Posterior vena cava (tissue), 2 donors: ENCODE results near the gene ACKR3. TPM values are rescaled to one million over a fixed set of nuclear protein-coding genes. Genes with fewer than 3 reads are reported as not detected.

Source experiments
- DNase-seq: peaks from one replicate; pipeline ENCODE4 v3.0.0-alpha.2; 2020; ENCODE audit warnings: low spot score
- intact Hi-C, 2 donors: fragments of 100-400 bp; cut with DNase I; formaldehyde crosslinking; loops; one replicate each; pipeline versions ENCODE4 v1.14.1 to v1.14.2; 2022 to 2023
- total RNA-seq, 2 donors: library from RNA; stranded (reverse); fragmentation: NEBNext Ultra II Directional; extraction: Animal tissue kit (Norgen Biotek cat#: 25700); gene quantifications; one replicate each; pipeline ENCODE4 v1.2.1, GENCODE V29; 2021
- donor health status: DM: yes; HTN: yes; CAD: no.
- donor health status: DM: yes; HTN: yes; CAD: no.

The ACKR3 gene
- total RNA-seq, 2 donors from 2014 or later = 124 to 132 TPM

DNA sequence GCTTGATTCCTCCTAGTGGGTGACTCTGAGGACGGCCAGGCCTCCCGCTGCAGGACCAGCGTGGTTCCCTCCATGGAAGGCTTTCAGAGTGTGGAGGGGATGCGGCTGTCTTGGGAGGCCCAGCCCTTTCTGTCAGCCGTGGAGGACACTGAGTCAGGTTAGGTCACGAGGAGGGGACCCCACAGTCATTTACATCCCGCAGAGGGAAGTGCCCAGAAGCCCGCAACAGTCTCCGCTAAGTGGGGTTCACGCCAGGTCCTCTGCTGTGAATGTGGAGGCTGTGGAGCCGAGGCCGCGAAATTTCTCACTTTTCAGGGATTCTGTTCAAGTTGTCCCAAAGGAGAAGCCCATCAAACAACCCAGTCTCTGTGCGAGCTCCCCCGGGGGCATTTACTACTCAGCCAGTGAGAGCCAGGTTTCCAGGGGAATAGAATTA is 8.8 kb downstream of the ACKR3 start:
- intact Hi-C loops = loop anchor here (5.0 to 10.0 kb wide), 3 partner anchors 206 to 444 kb away; no protein-coding TSS in a partner anchor
- DNase-seq = peak; percentile 65

GRCh38 chr2:236579048-236579745 is 9.6 kb downstream of the ACKR3 start:
- DNase-seq = peak; percentile 77

DNA sequence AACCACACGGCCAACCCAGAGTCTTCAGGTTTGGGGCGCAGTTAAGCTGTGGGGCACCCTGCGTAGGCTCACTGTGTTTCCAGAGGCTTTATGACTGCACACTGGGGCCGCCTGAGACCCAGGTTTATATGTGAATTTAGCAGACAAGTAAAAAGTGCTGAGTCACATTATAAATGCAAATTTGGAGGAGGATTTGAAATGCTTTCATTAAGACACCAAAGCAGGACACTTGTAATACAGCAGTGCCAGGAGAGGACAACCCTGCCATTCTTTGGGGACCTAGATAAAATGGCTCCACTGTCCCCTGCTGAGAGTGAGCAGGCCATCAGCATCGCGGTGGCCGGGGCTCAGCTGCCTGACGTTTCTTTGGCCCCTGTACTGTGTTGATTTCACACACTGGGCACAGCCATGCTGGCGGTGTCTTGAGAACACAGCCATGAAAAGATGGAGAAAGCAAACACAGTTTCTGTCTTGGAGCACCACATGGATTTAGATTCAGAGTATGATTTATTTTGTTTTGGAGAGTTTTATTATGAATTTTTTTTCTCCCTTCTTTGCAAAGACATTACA is 10.2 kb downstream of the ACKR3 start:
- intact Hi-C loops = loop anchor here (5.0 to 10.0 kb wide), 4 partner anchors 52 to 442 kb away; no protein-coding TSS in a partner anchor

More at GRCh38 chr2:236579048-236579745, 9.6 kb downstream of the ACKR3 start:
- intact Hi-C loops = loop anchor here (5.0 to 10.0 kb wide), 3 partner anchors 206 to 443 kb away; no protein-coding TSS in a partner anchor

DNA sequence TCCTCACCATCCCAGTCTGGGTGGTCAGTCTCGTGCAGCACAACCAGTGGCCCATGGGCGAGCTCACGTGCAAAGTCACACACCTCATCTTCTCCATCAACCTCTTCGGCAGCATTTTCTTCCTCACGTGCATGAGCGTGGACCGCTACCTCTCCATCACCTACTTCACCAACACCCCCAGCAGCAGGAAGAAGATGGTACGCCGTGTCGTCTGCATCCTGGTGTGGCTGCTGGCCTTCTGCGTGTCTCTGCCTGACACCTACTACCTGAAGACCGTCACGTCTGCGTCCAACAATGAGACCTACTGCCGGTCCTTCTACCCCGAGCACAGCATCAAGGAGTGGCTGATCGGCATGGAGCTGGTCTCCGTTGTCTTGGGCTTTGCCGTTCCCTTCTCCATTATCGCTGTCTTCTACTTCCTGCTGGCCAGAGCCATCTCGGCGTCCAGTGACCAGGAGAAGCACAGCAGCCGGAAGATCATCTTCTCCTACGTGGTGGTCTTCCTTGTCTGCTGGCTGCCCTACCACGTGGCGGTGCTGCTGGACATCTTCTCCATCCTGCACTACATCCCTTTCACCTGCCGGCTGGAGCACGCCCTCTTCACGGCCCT is 11.2 kb downstream of the ACKR3 start:
- intact Hi-C loops = loop anchor here in 1 of 2 donors (5.0 kb wide), 1 partner anchor 51 kb away; no protein-coding TSS in a partner anchor
- DNase-seq = peak; percentile 63

More for the DNA sequence above, 10.2 kb downstream of the ACKR3 start:
- peak; percentile 80 for DNase-seq

DNA sequence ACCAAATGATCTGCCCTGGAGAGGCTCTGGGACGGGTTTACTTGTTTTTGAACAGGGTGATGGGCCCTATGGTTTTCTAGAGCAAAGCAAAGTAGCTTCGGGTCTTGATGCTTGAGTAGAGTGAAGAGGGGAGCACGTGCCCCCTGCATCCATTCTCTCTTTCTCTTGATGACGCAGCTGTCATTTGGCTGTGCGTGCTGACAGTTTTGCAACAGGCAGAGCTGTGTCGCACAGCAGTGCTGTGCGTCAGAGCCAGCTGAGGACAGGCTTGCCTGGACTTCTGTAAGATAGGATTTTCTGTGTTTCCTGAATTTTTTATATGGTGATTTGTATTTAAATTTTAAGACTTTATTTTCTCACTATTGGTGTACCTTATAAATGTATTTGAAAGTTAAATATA is 11.9 kb downstream of the ACKR3 start:
- intact Hi-C loops = loop anchor here in 1 of 2 donors (5.0 kb wide), 1 partner anchor 51 kb away; no protein-coding TSS in a partner anchor
- no peak for DNase-seq

DNA sequence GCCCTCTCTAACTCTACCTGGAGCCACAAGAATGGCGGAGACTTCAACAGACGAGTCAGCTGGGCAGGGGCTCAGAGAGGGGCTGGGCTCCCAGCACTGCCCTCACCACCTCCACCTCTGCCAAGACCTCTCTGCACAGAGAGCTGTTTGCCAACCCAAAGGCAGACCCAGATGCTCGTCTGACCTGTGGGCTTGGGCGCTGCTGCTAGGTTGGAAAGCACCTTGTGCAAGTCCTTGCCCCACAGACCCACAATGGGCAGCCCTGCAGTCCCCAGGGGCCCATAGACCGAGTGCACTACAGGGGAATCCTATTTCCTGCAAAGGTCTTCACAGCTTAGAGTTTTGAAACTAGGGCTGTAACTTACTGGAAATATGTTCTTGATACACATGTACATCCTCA is 13.3 kb downstream of the ACKR3 start:
- intact Hi-C loops = loop anchor here in 1 of 2 donors (5.0 kb wide), 1 partner anchor 49 kb away; no protein-coding TSS in a partner anchor
- DNase-seq = peak; percentile 68

- peak; percentile 68 for DNase-seq
- intact Hi-C loops = loop anchor here in 1 of 2 donors (5.0 kb wide), 1 partner anchor 49 kb away; no protein-coding TSS in a partner anchor
Measured at GRCh38 chr2:236583621-236584203, 14.1 kb downstream of the ACKR3 start.

DNA sequence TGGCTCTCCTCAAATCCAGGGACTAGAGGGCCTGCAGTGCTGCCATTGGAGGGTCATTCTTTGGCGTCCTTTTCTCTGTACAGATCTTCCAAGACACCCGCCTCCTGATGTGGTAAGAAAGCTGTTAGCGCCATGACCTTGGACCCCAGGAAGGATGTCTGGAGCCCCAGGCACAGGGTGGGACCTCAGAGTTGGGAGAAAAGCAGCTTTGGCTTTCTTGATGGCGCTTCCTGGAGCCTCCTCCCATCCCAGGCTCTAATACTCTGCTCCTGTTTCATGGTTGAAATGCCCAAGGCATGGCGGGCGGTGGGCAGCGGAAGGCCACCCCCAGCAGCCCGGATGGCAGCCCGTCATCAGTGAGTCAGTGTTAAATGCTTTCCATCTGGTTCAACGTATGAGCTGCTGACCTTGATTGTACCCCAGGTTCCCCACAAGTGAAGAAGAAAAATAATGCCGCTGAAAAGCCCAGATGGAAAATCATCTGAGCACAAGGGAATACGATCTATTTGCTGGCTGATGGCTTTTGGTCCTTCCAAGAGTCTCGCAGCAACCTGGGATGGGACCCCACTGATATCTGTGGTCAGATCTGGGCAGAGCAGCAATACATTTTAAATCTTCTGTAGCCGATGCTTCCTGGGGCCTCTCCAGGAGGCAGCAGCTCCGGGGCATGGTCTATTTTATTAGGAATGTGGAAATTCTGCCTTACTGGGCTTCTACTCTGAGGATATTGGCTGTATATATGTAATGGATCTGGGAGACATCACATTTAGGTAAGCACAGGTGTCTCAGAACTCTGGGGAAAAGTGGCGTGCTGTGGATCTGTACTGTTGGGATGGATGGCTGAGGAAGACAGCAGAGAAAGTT is 15.1 kb downstream of the ACKR3 start:
- peak; percentile 81 for DNase-seq
- intact Hi-C loops = loop anchor here in 1 of 2 donors (5.0 kb wide), 1 partner anchor 48 kb away; no protein-coding TSS in a partner anchor

DNA sequence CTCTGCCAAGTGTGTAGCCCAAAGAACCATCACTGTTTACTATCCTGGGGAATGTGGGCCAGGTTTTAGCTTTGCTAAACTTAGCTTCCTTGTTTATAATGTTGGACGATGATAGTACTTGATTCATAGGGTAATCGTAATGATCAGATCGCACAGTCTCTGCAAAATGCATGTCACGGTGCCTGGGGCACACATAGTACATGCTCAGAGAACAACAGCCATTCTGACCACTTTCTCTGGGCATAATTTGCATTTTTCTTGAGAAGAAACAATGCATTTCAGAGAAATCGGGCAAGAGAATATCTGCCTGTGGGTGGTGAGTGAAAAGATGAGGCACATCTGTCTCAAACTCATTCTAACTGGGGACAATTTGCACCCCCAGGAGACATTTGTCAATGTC is 16.3 kb downstream of the ACKR3 start:
- intact Hi-C loops = no loop called here
- no peak for DNase-seq

DNA sequence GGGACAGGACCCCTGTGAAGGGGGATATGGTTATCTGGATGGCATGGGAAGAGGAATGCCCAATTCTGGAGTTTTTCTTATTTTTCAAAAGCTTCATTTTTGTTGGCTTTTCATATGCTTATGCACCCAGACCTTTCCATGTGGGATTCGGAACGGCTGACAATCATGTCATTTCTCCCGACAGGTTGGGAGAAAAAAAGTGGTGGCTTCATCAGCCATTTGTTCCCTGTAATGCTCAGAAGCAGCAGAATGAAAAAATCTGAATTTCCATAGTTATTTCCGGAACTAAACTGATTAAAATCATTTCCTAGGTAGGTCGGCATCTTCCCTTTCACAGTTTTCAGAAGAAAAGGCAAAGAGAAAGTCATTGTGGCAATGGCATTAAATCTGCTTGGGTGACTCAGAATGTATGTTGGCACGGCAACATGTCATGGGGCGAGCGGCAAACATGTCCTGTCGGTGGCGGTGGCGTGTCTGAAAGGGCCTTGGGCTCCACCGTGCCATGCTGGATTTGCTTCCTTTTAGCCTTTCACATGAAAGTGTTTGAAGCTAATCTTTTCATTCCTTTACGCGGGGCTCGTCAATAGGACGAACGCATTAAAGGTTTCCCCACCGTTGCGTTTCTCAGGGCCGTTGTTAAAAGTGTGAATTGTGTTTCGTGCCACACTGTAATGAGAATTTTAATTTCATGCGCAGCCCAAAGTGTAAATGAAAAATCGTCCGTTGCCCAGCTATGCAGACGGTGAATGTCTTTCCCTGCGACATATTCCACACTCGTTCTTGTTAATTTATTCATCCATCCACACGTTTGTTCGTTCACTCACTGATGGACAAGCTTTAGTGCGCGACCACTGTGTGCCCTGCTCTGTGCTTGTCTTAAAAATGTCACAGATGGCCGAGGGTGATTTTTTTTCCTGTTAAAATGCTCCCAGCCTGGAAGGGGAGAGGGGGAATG is 18.5 kb downstream of the ACKR3 start:
- no peak for DNase-seq
- intact Hi-C loops = no loop called here

DNA sequence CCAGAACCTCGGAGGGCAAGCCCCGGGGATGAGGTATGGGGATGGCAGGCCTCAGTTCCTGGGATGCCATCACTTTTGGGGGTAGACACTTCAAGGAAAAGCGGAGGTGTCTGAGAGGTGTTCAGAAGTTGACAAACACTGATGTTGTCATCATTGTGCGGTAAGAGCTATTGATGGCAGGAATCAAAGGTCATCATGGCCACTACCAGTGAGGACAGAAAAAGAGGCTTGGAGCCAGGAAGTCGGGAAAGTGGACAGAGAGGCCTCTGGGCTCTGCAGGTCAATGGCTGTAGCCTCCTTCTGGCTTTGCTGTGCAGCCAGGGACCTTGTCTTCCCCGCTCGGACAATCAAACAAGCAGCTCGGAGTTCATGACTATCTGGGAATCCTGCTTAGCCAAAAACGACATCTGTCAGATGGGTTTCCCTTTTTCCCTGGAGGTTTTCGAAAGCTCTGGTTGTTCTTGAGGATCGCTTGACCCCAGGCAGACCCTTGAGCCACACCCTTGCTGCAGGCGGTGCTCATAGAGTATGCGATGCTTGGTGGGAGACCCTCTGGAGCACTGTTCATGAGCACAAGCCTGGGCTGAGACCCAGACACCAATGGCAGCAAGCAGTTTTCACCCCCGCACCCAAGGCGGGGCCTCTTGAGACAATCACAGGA is 19.4 kb downstream of the ACKR3 start:
- DNase-seq = peak; percentile 56
- intact Hi-C loops = no loop called here

- intact Hi-C loops = no loop called here
Measured at GRCh38 chr2:236590846-236591245, 21.2 kb downstream of the ACKR3 start.

DNA sequence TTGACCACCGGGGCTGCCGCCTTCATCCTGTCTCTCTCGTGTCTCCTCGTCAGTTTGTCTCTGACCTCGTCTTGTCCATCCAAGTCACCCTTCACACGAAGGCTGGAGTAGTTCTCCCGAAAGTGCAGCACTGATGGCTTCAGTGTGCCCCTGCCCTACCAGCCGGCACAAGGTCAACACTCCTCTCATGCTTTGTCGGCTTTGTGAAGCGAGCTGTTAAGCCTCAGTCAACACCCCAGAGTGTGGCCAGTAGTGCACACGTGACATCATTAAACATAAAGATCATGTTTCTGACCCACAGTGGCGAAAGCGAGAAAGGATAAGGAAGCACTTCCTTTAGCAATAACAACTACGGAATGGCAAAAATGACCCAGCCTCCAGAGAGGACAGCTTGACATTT is 23.2 kb downstream of the ACKR3 start:
- DNase-seq = peak; percentile 46
- intact Hi-C loops = no loop called here

More at GRCh38 chr2:236590846-236591245, 21.2 kb downstream of the ACKR3 start:
- DNase-seq = peak; percentile 40

DNA sequence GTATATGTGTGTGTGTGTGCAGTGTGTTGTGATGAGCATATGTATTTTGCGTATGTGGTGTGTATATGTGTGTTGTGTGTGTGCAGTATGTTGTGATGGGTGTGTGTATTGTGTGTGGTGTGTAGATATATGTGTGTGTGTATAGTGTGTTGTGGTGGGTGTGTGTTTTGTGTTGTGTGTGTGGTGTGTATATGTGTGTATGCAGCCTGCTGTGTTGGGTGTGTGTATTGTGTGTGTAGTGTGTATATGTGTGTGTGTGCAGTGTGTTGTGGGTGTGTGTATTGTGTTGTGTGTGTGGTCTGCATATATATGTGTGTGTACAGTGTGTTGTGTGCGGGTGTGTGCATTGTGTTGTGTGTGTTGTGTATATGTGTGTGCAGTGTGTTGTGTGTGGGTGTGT is 23.9 kb downstream of the ACKR3 start:
- no peak for DNase-seq
- intact Hi-C loops = no loop called here

GRCh38 chr2:236593956-236594355 is 24.3 kb downstream of the ACKR3 start:
- intact Hi-C loops = no loop called here
- no peak for DNase-seq

DNA sequence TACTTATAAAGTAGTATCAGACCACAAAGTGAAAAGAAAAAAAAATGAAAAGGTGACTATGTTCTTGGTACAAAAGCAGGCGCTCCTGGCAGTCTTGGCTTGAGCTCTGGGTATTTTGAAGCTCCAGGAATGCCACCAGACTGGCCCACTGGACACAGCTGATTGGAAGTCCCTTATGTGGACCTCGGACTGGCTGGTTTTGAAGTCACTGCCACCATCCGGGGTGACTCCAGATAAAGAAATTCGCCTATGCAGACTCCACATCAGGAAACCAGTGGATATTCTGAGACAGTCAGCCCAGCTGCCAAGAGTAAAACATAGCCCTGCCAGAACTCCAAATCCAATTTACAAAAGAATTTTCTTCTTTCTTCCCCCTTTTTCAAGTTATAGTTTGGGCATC is 28.0 kb downstream of the ACKR3 start:
- DNase-seq = no peak
- intact Hi-C loops = no loop called here

DNA sequence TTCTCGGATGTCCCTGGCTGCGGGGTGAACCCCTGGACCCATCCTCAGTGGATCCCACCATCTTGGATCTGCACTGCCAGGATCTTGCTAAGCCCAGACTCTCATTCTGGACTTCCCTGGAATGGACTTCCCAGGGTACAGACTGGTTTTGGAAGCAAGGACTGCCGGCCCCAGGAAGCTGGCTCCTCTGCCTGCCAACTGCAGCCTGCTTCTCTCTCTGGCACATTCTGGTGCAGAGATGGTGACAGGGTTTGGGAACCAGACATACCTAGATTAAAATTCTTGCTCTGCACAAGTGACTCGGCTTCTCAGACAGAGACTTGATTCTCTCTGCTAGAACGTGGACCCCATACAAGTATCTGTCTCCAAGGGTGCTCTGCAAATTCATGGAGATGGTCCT is 29.4 kb downstream of the ACKR3 start:
- intact Hi-C loops = no loop called here
- DNase-seq = no peak
